ENCODE results near the gene NOL3.

GRCh38 chr16:67176662-67177061 lies 6.3 kb downstream of the NOL3 start:
- TF ChIP-seq CTCF (conservative IDR thresholded peaks at IDR 0.05; ENCODE audit: low read depth, low read length) = no peak
- TF ChIP-seq EZH2 (IDR thresholded peaks at IDR 0.05; ENCODE audit: low read length, unreplicated experiment) = no peak
- TF ChIP-seq EZH2phosphoT487 (IDR thresholded peaks at IDR 0.05; ENCODE audit: borderline replicate concordance, low read length) = no peak

Measured in PC-3 (cell line).